ENCODE measurements around the gene ATP6V1F. TPM values are rescaled to one million over a fixed set of nuclear protein-coding genes. Genes with fewer than 3 reads are reported as not detected.
A peak's percentile ranks its signal among the peaks of the same experiment; 100 is the strongest.

ATP6V1F gene
- total RNA-seq, 1 experiment from 2014 or later: 149 TPM

DNA sequence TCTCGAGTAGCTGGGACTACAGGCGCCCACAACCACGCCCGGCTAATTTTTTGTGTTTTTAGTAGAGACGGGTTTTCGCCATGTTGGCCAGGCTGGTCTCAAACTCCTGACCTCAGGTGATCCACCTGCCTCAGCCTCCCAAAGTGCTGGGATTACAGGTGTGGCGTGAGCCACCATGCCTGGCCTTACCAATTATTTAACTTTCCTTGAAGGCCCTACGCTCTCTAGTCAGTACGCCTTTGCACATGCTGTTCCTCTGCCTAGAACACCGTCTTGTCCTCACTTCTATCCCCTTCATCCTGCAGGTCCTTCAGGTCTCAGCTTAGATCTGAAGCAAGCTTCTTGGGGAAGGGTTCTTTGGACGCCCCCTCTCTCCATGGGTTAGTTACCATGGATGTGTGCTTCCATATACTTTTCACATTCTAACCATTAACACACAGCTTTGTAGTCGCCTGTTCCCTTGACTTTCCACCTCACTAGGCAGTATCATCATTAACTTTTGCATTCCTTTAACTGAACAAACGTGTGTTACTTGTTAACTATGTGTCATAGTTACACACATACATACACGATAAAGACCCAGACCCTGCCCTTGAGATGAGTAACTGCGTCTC, 592 bp upstream of the ATP6V1F start:
- Histone ChIP-seq H3K4me3 (replicated peaks in 1 of 2; ENCODE audit: low read depth in 1 of 2, low read length in 2 of 2) (peak overlapping the region; percentile 79 to 96), H3K4me1 (ENCODE audit: control insufficient read depth in 1 of 2, insufficient read depth in 2 of 2, low read length in 2 of 2) (peaks cover 6 to 14% of the 10 kb centered on the region in 2 experiments; a peak in 3 of 4 replicates), H3K27ac (ENCODE audit: low read depth, low read length) (no peak overlapping the region), H3K4me2 (ENCODE audit: low read length) (peak overlapping the region; percentile 90), H3K79me2 (ENCODE audit: insufficient read depth, low read length) (peaks cover 23% of the 10 kb centered on the region), H3K36me3 (ENCODE audit: control insufficient read depth in 1 of 2, insufficient read depth in 2 of 2, low read length in 2 of 2) (peaks cover 3 to 7% of the 10 kb centered on the region in 2 experiments; a peak in 2 of 4 replicates), H3K9me3 (ENCODE audit: control insufficient read depth in 1 of 2, insufficient read depth in 1 of 2, low read depth in 1 of 2, low read length in 2 of 2) (no peaks in the 10 kb centered on the region), H3K27me3 (ENCODE audit: insufficient read depth, low read length) (no peaks in the 10 kb centered on the region), H2AFZ (ENCODE audit: low read depth, low read length, poor library complexity, severe bottlenecking) (peak overlapping the region; percentile 98), H4K20me1 (ENCODE audit: insufficient read depth) (no peaks in the 10 kb centered on the region), H3K9ac (ENCODE audit: low read length) (peak overlapping the region; percentile 74), H3K9me2 (ENCODE audit: insufficient read depth) (no peaks in the 10 kb centered on the region)
- DNase-seq (ENCODE audit: low read depth, low spot score): no peak
- POLR2A ChIA-PET: interaction anchor here (1.5 kb wide), 1 partner anchor 10 kb away, joined by 4 read pairs; no protein-coding TSS in a partner anchor
- intact Hi-C loops (cut with micrococcal nuclease): loop anchor here (2.0 kb wide), 1 partner anchor 19 kb away; no protein-coding TSS in a partner anchor
- peak; percentile 1 for ATAC-seq
- CTCF ChIA-PET: interaction anchor here (0.9 to 3.2 kb wide), 9 partner anchors 9 to 230 kb away, joined by 3 to 16 read pairs (median 10); no protein-coding TSS in a partner anchor
- RAD21 ChIA-PET (ENCODE audit: low non-redundant PET in 1 of 2, low total read pairs in 2 of 2, uncharacterized antibody in 2 of 2, unreplicated experiment in 2 of 2): no interaction called here
- TF ChIP-seq CBX3 (IDR thresholded peaks at IDR 0.05; ENCODE audit: low read depth) (no peak), EZH2phosphoT487 (IDR thresholded peaks at IDR 0.05; ENCODE audit: borderline replicate concordance) (no peak), CEBPB (IDR thresholded peaks at IDR 0.05; ENCODE audit: low read depth) (no peak), EGR1 (IDR thresholded peaks at IDR 0.05; ENCODE audit: low read depth) (no peak), JUND (IDR thresholded peaks at IDR 0.05) (no peak), ELF1 (IDR thresholded peaks at IDR 0.05; ENCODE audit: borderline replicate concordance, low read depth) (no peak), SIN3A (IDR thresholded peaks at IDR 0.05; ENCODE audit: low read depth) (no peak), POLR2A (IDR thresholded peaks at IDR 0.05; ENCODE audit: borderline replicate concordance, extremely low read depth, insufficient read depth, insufficient read length) (no peak), ZFX (IDR thresholded peaks at IDR 0.05) (no peak), POLR2AphosphoS5 (IDR thresholded peaks at IDR 0.05; ENCODE audit: low read depth, low read length) (no peak), YY1 (IDR thresholded peaks at IDR 0.05; ENCODE audit: extremely low read depth, insufficient replicate concordance, low read depth, low read length) (no peak)
- TF ChIP-seq, protein P1, sequence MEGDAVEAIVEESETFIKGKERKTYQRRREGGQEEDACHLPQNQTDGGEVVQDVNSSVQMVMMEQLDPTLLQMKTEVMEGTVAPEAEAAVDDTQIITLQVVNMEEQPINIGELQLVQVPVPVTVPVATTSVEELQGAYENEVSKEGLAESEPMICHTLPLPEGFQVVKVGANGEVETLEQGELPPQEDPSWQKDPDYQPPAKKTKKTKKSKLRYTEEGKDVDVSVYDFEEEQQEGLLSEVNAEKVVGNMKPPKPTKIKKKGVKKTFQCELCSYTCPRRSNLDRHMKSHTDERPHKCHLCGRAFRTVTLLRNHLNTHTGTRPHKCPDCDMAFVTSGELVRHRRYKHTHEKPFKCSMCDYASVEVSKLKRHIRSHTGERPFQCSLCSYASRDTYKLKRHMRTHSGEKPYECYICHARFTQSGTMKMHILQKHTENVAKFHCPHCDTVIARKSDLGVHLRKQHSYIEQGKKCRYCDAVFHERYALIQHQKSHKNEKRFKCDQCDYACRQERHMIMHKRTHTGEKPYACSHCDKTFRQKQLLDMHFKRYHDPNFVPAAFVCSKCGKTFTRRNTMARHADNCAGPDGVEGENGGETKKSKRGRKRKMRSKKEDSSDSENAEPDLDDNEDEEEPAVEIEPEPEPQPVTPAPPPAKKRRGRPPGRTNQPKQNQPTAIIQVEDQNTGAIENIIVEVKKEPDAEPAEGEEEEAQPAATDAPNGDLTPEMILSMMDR (IDR thresholded peaks at IDR 0.05 in 2 of 3, conservative IDR thresholded peaks at IDR 0.05 in 1 of 3; ENCODE audit: borderline replicate concordance in 1 of 3, insufficient read depth in 1 of 3, low read depth in 2 of 3, low read length in 2 of 3): no peak
- TF ChIP-seq, protein P2, sequence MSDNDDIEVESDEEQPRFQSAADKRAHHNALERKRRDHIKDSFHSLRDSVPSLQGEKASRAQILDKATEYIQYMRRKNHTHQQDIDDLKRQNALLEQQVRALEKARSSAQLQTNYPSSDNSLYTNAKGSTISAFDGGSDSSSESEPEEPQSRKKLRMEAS (IDR thresholded peaks at IDR 0.05): no peak
- TF ChIP-seq, protein P3, sequence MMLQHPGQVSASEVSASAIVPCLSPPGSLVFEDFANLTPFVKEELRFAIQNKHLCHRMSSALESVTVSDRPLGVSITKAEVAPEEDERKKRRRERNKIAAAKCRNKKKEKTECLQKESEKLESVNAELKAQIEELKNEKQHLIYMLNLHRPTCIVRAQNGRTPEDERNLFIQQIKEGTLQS (IDR thresholded peaks at IDR 0.05): no peak
- no TSS peak for BruUV-seq (replicated peaks)
